ENCODE results near the gene HLA-DQA1.
"Not testable (repeated sequence)": the region's sequence is repeated elsewhere in the genome, so short reads cannot be mapped to it uniquely, and the experiment has no call there.

Gene HLA-DQA1

DNA sequence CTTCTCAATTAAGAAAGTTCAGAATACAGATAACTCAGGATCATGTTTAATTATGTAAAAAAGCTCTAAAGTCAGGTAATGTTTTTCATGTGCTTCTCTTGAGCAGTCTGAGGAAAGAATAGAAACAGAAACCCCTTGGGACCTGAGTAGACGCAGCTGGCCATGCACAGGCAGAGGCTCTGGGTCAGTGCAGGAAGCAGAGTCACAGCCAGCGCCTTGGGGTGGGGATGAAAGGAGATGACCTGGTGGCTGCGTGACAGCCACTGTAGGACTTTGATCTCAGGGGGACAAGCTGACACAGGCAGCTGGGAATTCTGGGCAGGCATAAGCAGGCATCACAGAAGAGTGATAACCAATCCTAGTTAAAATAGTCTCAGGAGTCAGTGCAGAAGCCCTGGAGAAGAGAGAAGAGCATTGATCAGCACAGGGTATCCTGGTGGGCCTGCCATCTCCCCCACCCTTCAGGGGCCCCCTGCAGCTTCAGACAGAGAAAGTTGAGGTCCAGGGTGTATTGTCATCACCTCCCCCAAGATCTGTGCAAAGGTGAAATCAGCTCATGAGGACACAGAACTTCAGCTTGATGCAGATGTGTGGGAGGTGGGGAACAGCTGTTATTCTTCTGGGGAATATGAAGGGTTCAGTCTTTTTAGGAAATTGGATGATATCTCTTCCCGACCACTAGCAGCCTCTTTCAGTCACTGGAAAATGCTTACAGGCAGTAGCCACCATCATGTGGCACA, 22.8 kb downstream of the HLA-DQA1 start:
- no peak for DNase-seq

DNA sequence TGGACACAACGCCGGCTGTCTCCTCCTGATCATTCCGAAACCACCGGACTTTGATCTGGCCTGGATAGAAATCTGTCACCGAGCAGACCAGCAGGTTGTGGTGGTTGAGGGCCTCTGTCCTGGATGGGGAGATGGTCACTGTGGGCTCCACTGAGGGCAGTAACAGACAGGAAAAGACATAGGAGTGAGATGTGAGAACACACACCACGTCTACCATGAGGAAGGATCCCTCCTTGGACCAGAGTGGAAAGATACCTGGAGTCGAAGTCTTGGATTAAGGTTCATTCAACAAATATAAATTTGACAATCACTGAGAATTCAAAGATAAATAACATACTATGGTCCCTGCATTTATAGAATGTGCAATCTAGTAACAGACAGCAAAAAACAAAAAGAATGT, 24.9 kb downstream of the HLA-DQA1 start:
- no peak for DNase-seq

DNA sequence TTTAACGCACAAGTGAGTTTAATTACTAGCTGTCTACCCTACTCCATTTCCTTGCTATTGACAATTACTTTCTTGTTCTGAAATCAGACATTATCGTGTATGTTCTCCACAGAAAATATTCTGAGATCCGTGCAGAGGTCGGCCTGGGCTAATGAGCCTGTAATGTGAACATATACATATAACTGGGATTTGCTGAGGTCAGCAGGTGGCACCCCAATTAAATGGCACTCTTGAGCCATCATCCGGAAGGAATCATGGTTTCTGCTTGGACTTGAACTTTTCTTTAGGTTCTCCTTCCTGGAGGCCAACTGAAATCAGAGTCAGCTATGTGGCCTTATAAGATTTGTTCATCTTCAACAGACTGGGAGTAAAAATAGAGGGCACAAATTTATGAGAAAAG, 25.6 kb downstream of the HLA-DQA1 start:
- no peak for DNase-seq

- no peak for DNase-seq
Observed at GRCh38 chr6:32664354-32664753, 27.1 kb downstream of the HLA-DQA1 start.

- DNase-seq = no peak
Observed at GRCh38 chr6:32664827-32665362, 27.7 kb downstream of the HLA-DQA1 start.

DNA sequence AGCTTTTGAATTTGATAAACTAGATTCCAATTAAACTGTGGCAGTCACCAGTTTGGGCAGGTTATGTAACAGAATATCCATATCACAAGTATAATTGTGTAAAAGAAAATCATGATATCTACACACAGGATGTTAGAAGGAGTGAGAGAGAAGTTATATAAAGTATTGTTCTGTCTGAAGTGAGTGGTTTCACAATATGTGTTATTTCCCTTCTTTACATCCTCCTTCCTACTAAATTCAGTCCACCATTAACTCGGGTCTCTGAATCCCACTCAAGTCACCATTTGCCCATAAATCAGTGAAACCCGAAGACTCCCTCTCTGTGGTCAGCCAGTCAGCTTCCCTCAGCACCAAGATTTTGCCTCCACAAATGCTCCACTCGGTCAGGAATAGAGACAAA, 28.5 kb downstream of the HLA-DQA1 start:
- no peak for DNase-seq

DNA sequence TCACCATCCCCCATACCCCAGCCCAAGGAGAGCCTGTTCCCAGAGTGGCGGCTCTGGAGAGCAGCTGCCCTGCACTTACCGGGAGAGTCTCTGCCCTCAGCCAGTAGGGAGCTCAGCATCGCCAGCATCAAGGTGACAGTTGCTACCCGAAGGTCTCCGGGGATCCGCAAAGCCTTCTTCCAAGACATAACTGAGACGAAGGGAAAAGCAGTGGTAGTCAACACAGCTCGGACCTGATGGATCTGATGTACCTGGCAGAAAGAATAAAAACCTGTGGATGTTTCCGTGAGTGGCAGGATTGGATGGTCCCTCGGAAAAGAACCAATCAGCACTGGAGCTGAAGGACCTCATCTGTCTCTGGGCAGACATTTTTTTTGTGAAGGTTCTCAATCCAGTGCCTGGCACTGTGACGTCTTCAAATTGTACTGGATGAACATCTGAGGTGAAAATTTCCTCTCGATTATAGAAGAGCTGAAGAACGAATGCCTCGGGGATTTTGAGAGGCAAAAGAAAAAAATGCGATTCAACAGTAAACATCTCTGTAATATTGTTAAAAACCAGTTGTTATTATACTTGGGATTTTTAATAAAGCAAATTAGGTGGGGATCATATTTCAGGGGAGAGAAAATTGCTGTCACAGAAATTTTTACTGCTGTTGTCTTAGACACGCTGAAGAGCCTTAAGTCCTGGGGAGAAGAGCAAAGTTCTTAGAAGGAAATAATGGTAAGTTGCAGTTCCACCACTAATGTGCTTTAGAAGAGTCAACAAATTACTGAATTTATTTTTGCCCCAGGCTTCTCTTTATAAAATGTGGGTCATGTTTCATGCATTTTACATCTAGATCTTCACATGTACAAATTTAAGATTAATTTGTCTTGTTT, 29.5 kb downstream of the HLA-DQA1 start, which contains the start of gene HLA-DQB1:
HLA-DQB1 (minus strand) TSS at position 238 of the 881 bp plus-strand sequence; CDS start at position 188, 50 bp downstream.
- peak; percentile 45 for DNase-seq

DNA sequence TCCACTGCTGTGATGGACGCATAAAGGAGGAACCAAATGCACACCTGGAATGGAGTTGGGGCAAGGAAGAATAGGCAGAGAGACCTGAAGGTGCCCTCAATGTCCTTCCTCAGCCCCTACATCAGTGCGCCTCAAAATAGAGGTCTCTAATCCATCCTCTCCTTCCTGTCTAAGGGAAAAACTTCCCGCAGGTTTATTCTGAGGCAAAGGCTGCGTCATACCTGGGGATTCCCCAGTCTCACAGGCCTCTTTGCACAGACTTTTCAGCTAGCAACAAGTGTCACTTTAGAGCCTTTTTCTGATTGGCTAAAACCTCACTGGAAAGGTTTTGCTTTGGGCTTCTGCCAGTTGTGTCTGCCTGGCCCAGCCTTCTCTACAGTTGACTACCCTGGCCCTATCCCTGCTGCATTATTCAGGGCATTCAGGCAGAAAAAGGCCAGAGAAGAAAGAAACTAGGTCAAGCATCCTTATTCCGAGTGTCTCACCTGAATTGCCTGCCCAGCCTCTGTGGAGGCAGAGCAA, 31.1 kb downstream of the HLA-DQA1 start:
- peak; percentile 47 for DNase-seq

- no peak for DNase-seq
Observed at GRCh38 chr6:32669240-32669639, 32.0 kb downstream of the HLA-DQA1 start.

GRCh38 chr6:32669893-32670292, 32.7 kb downstream of the HLA-DQA1 start:
- no peak for DNase-seq

- not testable (repeated sequence) for DNase-seq
Observed at GRCh38 chr6:32671908-32672307, 34.7 kb downstream of the HLA-DQA1 start.

- DNase-seq = not testable (repeated sequence)
Observed at GRCh38 chr6:32674123-32674522, 36.9 kb downstream of the HLA-DQA1 start.

- no peak for DNase-seq
Observed at GRCh38 chr6:32679492-32679891, 42.3 kb downstream of the HLA-DQA1 start.

- no peak for DNase-seq
Observed at GRCh38 chr6:32680055-32680454, 42.8 kb downstream of the HLA-DQA1 start.

DNA sequence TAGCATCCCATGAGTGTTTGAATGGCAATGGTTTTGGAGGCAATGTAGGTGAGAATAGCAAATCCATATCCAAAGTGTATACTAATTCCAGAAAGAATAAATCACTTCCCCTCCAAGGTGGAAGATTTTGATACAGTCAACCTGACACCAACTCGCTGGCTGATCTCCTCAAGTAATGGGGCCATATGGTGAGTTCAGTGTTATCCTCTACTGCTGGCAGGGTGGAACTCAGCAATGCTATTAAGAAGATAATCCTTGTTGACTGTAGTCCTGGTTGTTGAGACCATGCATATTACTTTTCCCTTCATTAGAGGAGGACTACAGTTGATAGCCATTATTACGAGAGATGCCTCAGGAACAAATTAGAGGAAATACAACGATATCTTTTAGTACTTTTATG, 47.0 kb downstream of the HLA-DQA1 start:
- DNase-seq = no peak

GRCh38 chr6:32685603-32686002, 48.4 kb downstream of the HLA-DQA1 start:
- DNase-seq = no peak

- no peak for DNase-seq
Observed at GRCh38 chr6:32689531-32690501, 52.6 kb downstream of the HLA-DQA1 start.

DNA sequence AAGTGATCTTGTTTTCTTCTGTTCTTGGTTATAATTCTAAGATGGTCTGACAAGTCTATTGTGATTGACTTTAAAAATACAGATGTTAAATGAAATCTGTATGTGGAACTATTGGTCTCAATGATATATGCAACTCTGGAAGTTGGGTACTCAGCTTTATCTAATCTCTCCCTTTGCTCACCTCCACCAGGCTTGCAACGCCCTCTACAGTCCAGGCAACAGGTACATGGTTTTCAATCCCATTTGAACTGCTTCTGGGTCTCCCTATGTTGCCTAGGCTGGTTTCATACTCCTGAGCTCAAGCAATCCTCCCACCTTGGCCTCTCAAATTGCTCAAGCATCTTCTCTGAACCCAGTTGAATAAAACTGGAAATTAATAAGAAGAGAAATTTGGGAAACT, 54.8 kb downstream of the HLA-DQA1 start:
- no peak for DNase-seq
